PFSK-1 (cell line): ENCODE measurements around the gene GLCCI1.

ENCODE experiments used
- POLR2AphosphoS5 ChIP-seq: IDR thresholded peaks from 2 replicates; pipeline ENCODE4 v1.6.1; 2012; ENCODE audit warnings: low read depth, mild to moderate bottlenecking, control low read depth, low read length, moderate library complexity
- SIN3A ChIP-seq: IDR thresholded peaks from 2 replicates; pipeline ENCODE4 v1.6.1; 2012; ENCODE audit warnings: mild to moderate bottlenecking, low read length, moderate library complexity, borderline replicate concordance; ENCODE audit not compliant: insufficient read depth
- TAF1 ChIP-seq: IDR thresholded peaks from 2 replicates; pipeline ENCODE4 v1.6.1; 2012; ENCODE audit warnings: low read length, control low read depth, borderline replicate concordance; ENCODE audit not compliant: insufficient read depth
- TF ChIP-seq, protein P1 (sequence below), 2 experiments: IDR thresholded peaks; 2 replicates each; pipeline versions ENCODE4 v1.6.1 to v1.8.0; 2011 to 2012; ENCODE audit warnings: low read depth in 2 of 2, low read length in 2 of 2, control low read depth in 1 of 2, inconsistent platforms in 1 of 2, mild to moderate bottlenecking in 1 of 2, moderate library complexity in 1 of 2; ENCODE audit not compliant: insufficient read depth in 1 of 2

DNA sequence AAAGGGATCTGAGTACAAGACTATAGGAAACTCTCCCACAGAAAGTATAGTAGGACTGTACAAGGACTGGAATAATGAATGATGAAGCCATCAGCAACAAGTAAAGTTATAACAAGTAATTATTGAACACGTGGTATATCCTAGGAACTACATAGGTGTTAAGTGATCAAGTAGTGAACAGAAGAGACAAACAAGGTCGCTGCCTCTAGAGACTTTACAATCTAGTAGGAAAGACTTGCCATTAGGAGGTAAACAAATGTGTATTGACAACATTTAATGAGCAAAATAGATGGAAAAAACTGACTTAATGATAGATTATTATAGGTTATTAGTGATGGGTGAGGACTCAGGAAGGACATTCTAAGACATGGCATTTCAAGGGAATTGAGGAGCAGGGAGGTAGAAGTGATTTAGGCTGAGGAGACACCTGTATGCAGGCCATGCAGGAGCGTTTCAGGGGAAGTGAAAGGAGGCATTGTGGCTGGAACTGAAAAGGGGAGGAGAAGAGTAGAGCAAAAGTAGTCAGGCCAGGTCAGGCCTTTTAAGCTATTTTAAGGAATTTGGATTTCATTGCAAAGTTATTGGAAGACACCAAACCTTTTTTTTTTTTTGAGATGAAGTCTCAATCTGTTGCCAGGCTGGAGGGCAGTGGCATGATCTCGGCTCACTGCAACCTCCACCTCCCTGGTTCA lies 8.5 kb upstream of the GLCCI1 start:
- TF ChIP-seq POLR2AphosphoS5 (no peak), SIN3A (no peak), TAF1 (no peak)
- TF ChIP-seq, protein P1, sequence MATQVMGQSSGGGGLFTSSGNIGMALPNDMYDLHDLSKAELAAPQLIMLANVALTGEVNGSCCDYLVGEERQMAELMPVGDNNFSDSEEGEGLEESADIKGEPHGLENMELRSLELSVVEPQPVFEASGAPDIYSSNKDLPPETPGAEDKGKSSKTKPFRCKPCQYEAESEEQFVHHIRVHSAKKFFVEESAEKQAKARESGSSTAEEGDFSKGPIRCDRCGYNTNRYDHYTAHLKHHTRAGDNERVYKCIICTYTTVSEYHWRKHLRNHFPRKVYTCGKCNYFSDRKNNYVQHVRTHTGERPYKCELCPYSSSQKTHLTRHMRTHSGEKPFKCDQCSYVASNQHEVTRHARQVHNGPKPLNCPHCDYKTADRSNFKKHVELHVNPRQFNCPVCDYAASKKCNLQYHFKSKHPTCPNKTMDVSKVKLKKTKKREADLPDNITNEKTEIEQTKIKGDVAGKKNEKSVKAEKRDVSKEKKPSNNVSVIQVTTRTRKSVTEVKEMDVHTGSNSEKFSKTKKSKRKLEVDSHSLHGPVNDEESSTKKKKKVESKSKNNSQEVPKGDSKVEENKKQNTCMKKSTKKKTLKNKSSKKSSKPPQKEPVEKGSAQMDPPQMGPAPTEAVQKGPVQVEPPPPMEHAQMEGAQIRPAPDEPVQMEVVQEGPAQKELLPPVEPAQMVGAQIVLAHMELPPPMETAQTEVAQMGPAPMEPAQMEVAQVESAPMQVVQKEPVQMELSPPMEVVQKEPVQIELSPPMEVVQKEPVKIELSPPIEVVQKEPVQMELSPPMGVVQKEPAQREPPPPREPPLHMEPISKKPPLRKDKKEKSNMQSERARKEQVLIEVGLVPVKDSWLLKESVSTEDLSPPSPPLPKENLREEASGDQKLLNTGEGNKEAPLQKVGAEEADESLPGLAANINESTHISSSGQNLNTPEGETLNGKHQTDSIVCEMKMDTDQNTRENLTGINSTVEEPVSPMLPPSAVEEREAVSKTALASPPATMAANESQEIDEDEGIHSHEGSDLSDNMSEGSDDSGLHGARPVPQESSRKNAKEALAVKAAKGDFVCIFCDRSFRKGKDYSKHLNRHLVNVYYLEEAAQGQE (IDR thresholded peaks at IDR 0.05; ENCODE audit: insufficient read depth in 1 of 2, low read depth in 2 of 2, low read length in 2 of 2), result no peak
